RWPE2 (cell line): ENCODE data around the gene SORCS3.

Source experiments
- ATAC-seq: fragments of 200-7000 bp; cut with Tn5 transposase; 3 replicates; pipeline ENCODE4 v1.9.1; 2021; ENCODE audit warnings: low read depth
- DNase-seq: peaks from one replicate; pipeline ENCODE4 v3.0.0-alpha.2; 2020; ENCODE audit warnings: low spot score
- H3K27ac ChIP-seq: fragments of 450-650 bp; 2 replicates; pipeline ENCODE4 v1.5.1; 2017; ENCODE audit warnings: mild to moderate bottlenecking; ENCODE audit not compliant: poor library complexity, severe bottlenecking
- H3K27me3 ChIP-seq: fragments of 250-450 bp; sonication (Bioruptor Pico); 2 replicates; pipeline ENCODE4 v1.5.1; 2021; ENCODE audit warnings: mild to moderate bottlenecking, moderate library complexity; ENCODE audit not compliant: insufficient read depth, poor library complexity, severe bottlenecking
- H3K36me3 ChIP-seq: fragments of 250-450 bp; sonication (Bioruptor Pico); 2 replicates; pipeline ENCODE4 v1.5.1; 2020; ENCODE audit warnings: low read depth, mild to moderate bottlenecking, moderate library complexity
- H3K4me1 ChIP-seq: fragments of 250-450 bp; sonication (Bioruptor Pico); 2 replicates; pipeline ENCODE4 v1.5.1; 2021; ENCODE audit warnings: mild to moderate bottlenecking, moderate library complexity; ENCODE audit not compliant: insufficient read depth, poor library complexity, severe bottlenecking
- H3K4me3 ChIP-seq: fragments of 250-450 bp; sonication (Bioruptor Pico); 2 replicates; pipeline ENCODE4 v1.5.1; 2021; ENCODE audit warnings: mild to moderate bottlenecking, moderate library complexity; ENCODE audit not compliant: severe bottlenecking
- H3K9me3 ChIP-seq: fragments of 250-450 bp; sonication (Bioruptor Pico); 2 replicates; pipeline ENCODE4 v1.5.1; 2021; ENCODE audit warnings: mild to moderate bottlenecking, moderate library complexity; ENCODE audit not compliant: severe bottlenecking
- TF ChIP-seq, protein P1 (sequence below): fragments of 450-650 bp; IDR thresholded peaks from one replicate; pipeline ENCODE4 v1.5.1; 2017; ENCODE audit warnings: mild to moderate bottlenecking, moderate library complexity; ENCODE audit not compliant: poor library complexity, severe bottlenecking

The SORCS3 gene

GRCh38 chr10:104920476-104920875, 279.4 kb downstream of the SORCS3 start:
- Histone ChIP-seq H3K27ac (no peak overlapping the region), H3K4me3 (no peak overlapping the region), H3K4me1 (no peaks in the 10 kb centered on the region), H3K9me3 (no peaks in the 10 kb centered on the region), H3K36me3 (no peaks in the 10 kb centered on the region), H3K27me3 (no peaks in the 10 kb centered on the region)
- TF ChIP-seq, protein P1, sequence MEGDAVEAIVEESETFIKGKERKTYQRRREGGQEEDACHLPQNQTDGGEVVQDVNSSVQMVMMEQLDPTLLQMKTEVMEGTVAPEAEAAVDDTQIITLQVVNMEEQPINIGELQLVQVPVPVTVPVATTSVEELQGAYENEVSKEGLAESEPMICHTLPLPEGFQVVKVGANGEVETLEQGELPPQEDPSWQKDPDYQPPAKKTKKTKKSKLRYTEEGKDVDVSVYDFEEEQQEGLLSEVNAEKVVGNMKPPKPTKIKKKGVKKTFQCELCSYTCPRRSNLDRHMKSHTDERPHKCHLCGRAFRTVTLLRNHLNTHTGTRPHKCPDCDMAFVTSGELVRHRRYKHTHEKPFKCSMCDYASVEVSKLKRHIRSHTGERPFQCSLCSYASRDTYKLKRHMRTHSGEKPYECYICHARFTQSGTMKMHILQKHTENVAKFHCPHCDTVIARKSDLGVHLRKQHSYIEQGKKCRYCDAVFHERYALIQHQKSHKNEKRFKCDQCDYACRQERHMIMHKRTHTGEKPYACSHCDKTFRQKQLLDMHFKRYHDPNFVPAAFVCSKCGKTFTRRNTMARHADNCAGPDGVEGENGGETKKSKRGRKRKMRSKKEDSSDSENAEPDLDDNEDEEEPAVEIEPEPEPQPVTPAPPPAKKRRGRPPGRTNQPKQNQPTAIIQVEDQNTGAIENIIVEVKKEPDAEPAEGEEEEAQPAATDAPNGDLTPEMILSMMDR: no peak
- DNase-seq: no peak
- ATAC-seq: no peak

- ATAC-seq (no peak), DNase-seq (no peak)
- TF ChIP-seq, protein P1: no peak
- Histone ChIP-seq H3K27me3 (no peaks in the 10 kb centered on the region), H3K4me1 (no peaks in the 10 kb centered on the region), H3K4me3 (no peak overlapping the region), H3K9me3 (no peaks in the 10 kb centered on the region), H3K27ac (no peak overlapping the region), H3K36me3 (no peaks in the 10 kb centered on the region)
Measured at GRCh38 chr10:104921763-104922162, 280.7 kb downstream of the SORCS3 start.

DNA sequence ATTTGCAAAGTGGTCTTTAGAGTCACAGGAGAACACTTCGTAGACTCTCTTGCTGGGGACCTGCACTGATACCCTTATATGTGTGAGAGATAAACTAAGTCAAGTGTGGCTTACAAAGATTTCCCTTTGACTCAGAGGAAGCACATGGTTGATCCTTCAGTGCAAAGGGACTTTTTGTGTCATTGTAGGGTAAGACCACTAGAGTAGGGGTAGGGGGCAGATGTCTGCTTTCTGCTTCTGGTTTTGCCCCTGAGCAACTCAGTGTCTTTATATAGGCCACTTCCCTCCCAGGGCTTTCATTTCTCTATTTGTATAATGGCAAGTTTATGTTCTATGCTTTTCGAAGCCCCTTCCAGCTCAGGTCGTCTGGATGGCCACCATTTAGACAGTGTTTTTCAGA, 281.7 kb downstream of the SORCS3 start:
- DNase-seq: no peak
- ATAC-seq: no peak
- no peaks in the 10 kb centered on the region for H3K4me1 ChIP-seq
- H3K27me3 ChIP-seq: no peaks in the 10 kb centered on the region
- no peaks in the 10 kb centered on the region for H3K9me3 ChIP-seq
- no peak overlapping the region for H3K27ac ChIP-seq
- TF ChIP-seq, protein P1: no peak
- no peaks in the 10 kb centered on the region for H3K36me3 ChIP-seq
- H3K4me3 ChIP-seq: no peak overlapping the region

DNA sequence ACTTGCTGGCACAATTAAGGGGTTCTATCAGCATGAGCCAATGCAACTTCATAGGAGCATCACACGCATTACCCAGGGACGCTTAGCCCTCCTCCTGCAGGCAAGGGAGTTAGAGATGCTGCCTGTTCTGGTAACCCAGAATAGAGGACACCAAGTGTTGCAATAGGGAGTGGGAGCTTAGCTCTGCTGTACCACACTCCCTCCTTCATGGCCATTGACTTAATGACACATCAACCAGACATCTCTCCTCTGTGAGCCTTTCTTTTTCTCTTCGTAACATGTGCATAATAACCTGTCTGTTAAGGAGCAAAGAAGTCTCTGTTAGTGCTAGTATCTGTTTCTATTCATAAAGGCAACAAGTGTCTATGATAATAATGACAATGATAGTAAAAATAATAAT, 282.4 kb downstream of the SORCS3 start:
- no peaks in the 10 kb centered on the region for H3K36me3 ChIP-seq
- H3K9me3 ChIP-seq: no peaks in the 10 kb centered on the region
- no peaks in the 10 kb centered on the region for H3K27me3 ChIP-seq
- DNase-seq: no peak
- H3K4me3 ChIP-seq: no peak overlapping the region
- no peak overlapping the region for H3K27ac ChIP-seq
- TF ChIP-seq, protein P1: no peak
- no peaks in the 10 kb centered on the region for H3K4me1 ChIP-seq
- no peak for ATAC-seq

GRCh38 chr10:104924101-104924795, 283.2 kb downstream of the SORCS3 start:
- H3K4me1 ChIP-seq: no peaks in the 10 kb centered on the region
- ATAC-seq (no peak), DNase-seq (no peak)
- H3K27me3 ChIP-seq: no peaks in the 10 kb centered on the region
- H3K4me3 ChIP-seq: no peak overlapping the region
- H3K27ac ChIP-seq: no peak overlapping the region
- H3K36me3 ChIP-seq: no peaks in the 10 kb centered on the region
- TF ChIP-seq, protein P1: no peak
- no peaks in the 10 kb centered on the region for H3K9me3 ChIP-seq
